Endothelial cell of umbilical vein (primary cell): ENCODE measurements around the gene TFCP2. TPM values are rescaled to one million over a fixed set of nuclear protein-coding genes. Genes with fewer than 3 reads are reported as not detected.

Experiments
- BruUV-seq: library from RNA; stranded (reverse); fragments of 400-500 nt; replicated peaks from 2 replicates; lab custom pipeline; 2021; lab: Mats Ljungman, UMichigan
- CTCF ChIA-PET: fragments of 300-600, 350-600 bp; sonication (Branson Sonifier 250); formaldehyde crosslinking; loops from one replicate; lab custom pipeline; 2021; ENCODE audit warnings: antibody characterized with exemption, inconsistent platforms; lab: Charles Lee
- POLR2A ChIA-PET: fragments of 300-600, 350-600 bp; sonication (Branson Sonifier 250); formaldehyde crosslinking; loops from one replicate; lab custom pipeline; 2021; ENCODE audit warnings: antibody characterized with exemption, inconsistent platforms; lab: Charles Lee
- DNase-seq: peaks from one replicate; pipeline ENCODE4 v3.0.0-alpha.2; 2011; ENCODE audit warnings: low read depth, low spot score
- FAIRE-seq: peaks from 2 replicates; lab custom pipeline; 2011; peaks lifted over from hg19 to GRCh38; lab: Jason Lieb, UNC
- H2AFZ ChIP-seq: 2 replicates; pipeline ENCODE4 v1.6.0; 2012; ENCODE audit warnings: low read depth, low read length, control low read depth, inconsistent platforms
- H3K27ac ChIP-seq: 2 replicates; pipeline ENCODE4 v1.5.1; 2011; ENCODE audit warnings: low read depth, mild to moderate bottlenecking, control low read depth, low read length, moderate library complexity; ENCODE audit not compliant: insufficient read depth
- H3K27me3 ChIP-seq, 2 experiments: 2 replicates each; pipeline versions ENCODE4 v1.6.0 to v1.6.1; 2011; ENCODE audit warnings: low read length in 2 of 2, mixed read lengths in 1 of 2; ENCODE audit not compliant: control insufficient read depth in 2 of 2, insufficient read depth in 2 of 2
- H3K36me3 ChIP-seq, 2 experiments: 2 replicates in 1 of 2; 3 replicates in 1 of 2; pipeline ENCODE4 v1.5.1; 2011; ENCODE audit warnings: low read length in 2 of 2, mild to moderate bottlenecking in 1 of 2, moderate library complexity in 1 of 2; ENCODE audit not compliant: control insufficient read depth in 2 of 2, insufficient read depth in 2 of 2; ENCODE audit errors: extremely low read depth in 1 of 2
- H3K4me1 ChIP-seq: 3 replicates; pipeline ENCODE4 v1.5.1; 2011; ENCODE audit warnings: mild to moderate bottlenecking, low read length; ENCODE audit not compliant: control insufficient read depth, insufficient read depth; ENCODE audit errors: extremely low read depth
- H3K4me2 ChIP-seq: 2 replicates; pipeline ENCODE4 v1.6.1; 2011; ENCODE audit warnings: low read length, control low read depth, mixed read lengths; ENCODE audit not compliant: insufficient read depth
- H3K4me3 ChIP-seq, 3 experiments: fragments of 200-600 bp in 1 of 3; sonication (generic), shearing (Covaris generic) in 1 of 3; replicated peaks in 1 of 3; 2 replicates each; pipeline ENCODE4 v1.5.1; 2011 to 2016; ENCODE audit warnings: control low read depth in 3 of 3, low read length in 3 of 3, mild to moderate bottlenecking in 2 of 3, inconsistent platforms in 1 of 3, low read depth in 1 of 3, moderate library complexity in 1 of 3; ENCODE audit not compliant: insufficient read depth in 1 of 3
- H3K79me2 ChIP-seq: 2 replicates; pipeline ENCODE4 v1.6.0; 2012; ENCODE audit warnings: low read length, inconsistent platforms; ENCODE audit not compliant: control insufficient read depth, insufficient read depth
- H3K9ac ChIP-seq: replicated peaks from 2 replicates; pipeline ENCODE3; 2011; ENCODE audit warnings: low read length, control low read depth; ENCODE audit not compliant: insufficient read depth; ENCODE audit errors: extremely low read depth
- H3K9me1 ChIP-seq: replicated peaks from 3 replicates; pipeline ENCODE4 v1.6.0; 2011; ENCODE audit warnings: mild to moderate bottlenecking, low read length; ENCODE audit not compliant: control insufficient read depth, insufficient read depth; ENCODE audit errors: extremely low read depth
- H3K9me3 ChIP-seq: replicated peaks from 2 replicates; pipeline ENCODE4 v1.5.1; 2012; ENCODE audit warnings: low read length, inconsistent platforms; ENCODE audit not compliant: control insufficient read depth, insufficient read depth
- H4K20me1 ChIP-seq: replicated peaks from 2 replicates; pipeline ENCODE3; 2011; ENCODE audit warnings: mild to moderate bottlenecking, low read length; ENCODE audit not compliant: control insufficient read depth, insufficient read depth; ENCODE audit errors: extremely low read depth
- EZH2 ChIP-seq: IDR thresholded peaks from 2 replicates; pipeline ENCODE4 v1.6.1; 2012; ENCODE audit warnings: borderline replicate concordance, low read depth, mild to moderate bottlenecking, moderate library complexity, low read length, inconsistent platforms; ENCODE audit not compliant: severe bottlenecking
- GATA2 ChIP-seq: IDR thresholded peaks from 2 replicates; pipeline ENCODE4 v1.7.0; 2011; ENCODE audit warnings: low read depth, mild to moderate bottlenecking, moderate library complexity, mixed read lengths, low read length; ENCODE audit not compliant: insufficient read length, insufficient read depth
- JUN ChIP-seq: IDR thresholded peaks from 2 replicates; pipeline ENCODE4 v1.6.1; 2011; ENCODE audit warnings: borderline replicate concordance, low read depth; ENCODE audit not compliant: insufficient read length, insufficient read depth
- MAX ChIP-seq: IDR thresholded peaks from 2 replicates; pipeline ENCODE4 v1.6.1; 2011; ENCODE audit not compliant: insufficient read depth, insufficient read length
- POLR2A ChIP-seq: IDR thresholded peaks from 2 replicates; pipeline ENCODE4 v1.6.1; 2012; ENCODE audit warnings: low read depth, mild to moderate bottlenecking, control low read depth, low read length
- POLR2AphosphoS5 ChIP-seq: IDR thresholded peaks from 2 replicates; pipeline ENCODE4 v1.6.1; 2012; ENCODE audit warnings: low read depth, mild to moderate bottlenecking, control low read depth, low read length, moderate library complexity; ENCODE audit not compliant: insufficient read depth
- dilution Hi-C: fragments of 300-500 bp; cut with MboI; formaldehyde crosslinking; loops from one replicate; pipeline ENCODE4 v1.15.0; 2019; ENCODE audit warnings: low sequenced_read_pairs; ENCODE audit not compliant: extremely low pct_ligation_motif_present
- intact Hi-C: fragments of 100-400 bp; cut with micrococcal nuclease; formaldehyde crosslinking; loops from one replicate; pipeline ENCODE4 v1.10.0; 2022
- polyA plus RNA-seq, 4 experiments: library from polyadenylated mRNA; depleted of rRNA in 3 of 4; stranded (reverse) in 3 of 4; unstranded in 1 of 4; fragments of >200 nt; gene quantifications; 2 replicates each; pipeline versions ENCODE4 v1.2.1 to v1.2.3, GENCODE V29; 2011 to 2012; ENCODE audit warnings: missing spikeins in 1 of 4
- total RNA-seq: library from RNA; stranded (reverse); gene quantifications from 2 replicates; pipeline ENCODE4 v1.2.3, GENCODE V29; 2021

The TFCP2 gene
- total and polyA plus RNA-seq, 2 donors (not counting 3 experiments of a cell fraction or from before 2014, with no cell fraction given): 10.2 to 28.6 TPM

- DNase-seq (no peak), FAIRE-seq (no peak)
- TF ChIP-seq POLR2A: no peak
- TF ChIP-seq POLR2AphosphoS5: no peak
- TF ChIP-seq GATA2: no peak
- TF ChIP-seq MAX: no peak
- no peak for TF ChIP-seq JUN
- TF ChIP-seq EZH2: no peak
- Histone ChIP-seq H4K20me1 (peaks cover 7% of the 10 kb centered on the region), H3K4me1 (peaks cover 12% of the 10 kb centered on the region), H3K27ac (no peak overlapping the region), H3K4me3 (no peak overlapping the region), H3K79me2 (peaks cover 24% of the 10 kb centered on the region), H3K27me3 (no peaks in the 10 kb centered on the region), H3K9me3 (no peaks in the 10 kb centered on the region), H3K9me1 (no peaks in the 10 kb centered on the region), H3K36me3 (no peaks in the 10 kb centered on the region), H3K9ac (no peak overlapping the region), H3K4me2 (no peak overlapping the region), H2AFZ (no peak overlapping the region)
- POLR2A ChIA-PET: no interaction called here
- CTCF ChIA-PET: interaction anchor here (1.0 kb wide), 1 partner anchor 255 kb away, joined by 3 read pairs; no protein-coding TSS in a partner anchor
- dilution Hi-C loops (no loop called here), intact Hi-C loops (loop anchor here (10.0 kb wide), 1 partner anchor 321 kb away; the partner anchor contains the start of gene ATF1)
- no TSS peak for BruUV-seq
Measured at GRCh38 chr12:51085757-51086156, 87.2 kb downstream of the TFCP2 start.
